ENCODE results near the gene HOXB4. TPM values are rescaled to one million over a fixed set of nuclear protein-coding genes. Genes with fewer than 3 reads are reported as not detected.

HOXB4 gene
- total and polyA plus RNA-seq, 12 donors, result 1.7 to 9.8 (median 3.4) TPM

GRCh38 chr17:48600244-48601098, 22.3 kb upstream of the HOXB4 start:
- DNase-seq, result no peak
- Histone ChIP-seq H3K27me3 (no peaks in the 10 kb centered on the region), H3K9me3 (replicated peaks in 1 of 3) (no peaks in the 10 kb centered on the region), H3K27ac (no peak overlapping the region), H3K4me1 (replicated peaks in 1 of 2) (peaks cover 0 to 30% of the 10 kb centered on the region in 2 donors), H3K4me3 (no peak overlapping the region), H3K36me3 (replicated peaks in 1 of 2) (peaks cover 0 to 8% of the 10 kb centered on the region in 2 donors)
- TF ChIP-seq CTCF (IDR thresholded peaks at IDR 0.05) (no peak), POLR2A (IDR thresholded peaks at IDR 0.05) (no peak)
- intact Hi-C loops (cut with DNase I), result no loop called here
- 84 to 90% (median 87%) methylated on average over 17 of the region's 17 CpGs for WGBS, 4 donors

- no peak overlapping the region for H3K4me3 ChIP-seq
- no peak overlapping the region for H3K27ac ChIP-seq
- peaks cover 0 to 13% of the 10 kb centered on the region in 2 donors for H3K36me3 ChIP-seq (replicated peaks in 1 of 2)
- 78 to 94% (median 89%) methylated on average over 5 of the region's 5 CpGs for WGBS, 4 donors
- H3K27me3 ChIP-seq, result no peaks in the 10 kb centered on the region
- intact Hi-C loops (cut with DNase I), result loop anchor here (5.0 to 10.0 kb wide), 2 partner anchors 255 to 262 kb away; no protein-coding TSS in a partner anchor
- peaks cover 0 to 33% of the 10 kb centered on the region in 2 donors for H3K4me1 ChIP-seq (replicated peaks in 1 of 2)
- TF ChIP-seq CTCF (IDR thresholded peaks at IDR 0.05) (no peak), POLR2A (IDR thresholded peaks at IDR 0.05) (no peak)
- DNase-seq, result no peak
- no peaks in the 10 kb centered on the region for H3K9me3 ChIP-seq (replicated peaks in 1 of 3)
These were observed 21.2 kb upstream of the HOXB4 start for GRCh38 chr17:48599354-48599753.

GRCh38 chr17:48598736-48599135, 20.6 kb upstream of the HOXB4 start:
- Histone ChIP-seq H3K4me3 (no peak overlapping the region), H3K36me3 (replicated peaks in 1 of 2) (peaks cover 0 to 13% of the 10 kb centered on the region in 2 donors), H3K27ac (peak overlapping the region in 1 of 5 donors; percentile 84), H3K9me3 (replicated peaks in 1 of 3) (no peaks in the 10 kb centered on the region), H3K27me3 (no peaks in the 10 kb centered on the region), H3K4me1 (replicated peaks in 1 of 2) (peaks cover 0 to 38% of the 10 kb centered on the region in 2 donors)
- TF ChIP-seq POLR2A (IDR thresholded peaks at IDR 0.05), result no peak
- TF ChIP-seq CTCF (IDR thresholded peaks at IDR 0.05), result no peak
- WGBS, 4 donors, result 43 to 60% (median 53%) methylated on average over 4 to 7 of the region's 7 CpGs
- intact Hi-C loops (cut with DNase I), result loop anchor here (5.0 to 10.0 kb wide), 2 partner anchors 254 to 261 kb away; no protein-coding TSS in a partner anchor
- DNase-seq, result no peak

GRCh38 chr17:48597778-48598631, 19.9 kb upstream of the HOXB4 start:
- peak overlapping the region in 3 of 4 donors; percentile 48 to 72 (median 50) for H3K4me3 ChIP-seq
- DNase-seq, result peak; percentile 63 to 90 (median 76)
- H3K27ac ChIP-seq, result peak overlapping the region in 4 of 5 donors; percentile 11 to 87 (median 80)
- 2 to 15% (median 2%) methylated on average over 28 to 68 of the region's 68 CpGs for WGBS, 4 donors
- no peaks in the 10 kb centered on the region for H3K27me3 ChIP-seq
- H3K36me3 ChIP-seq (replicated peaks in 1 of 2), result peaks cover 0 to 13% of the 10 kb centered on the region in 2 donors
- H3K4me1 ChIP-seq (replicated peaks in 1 of 2), result peaks cover 0 to 40% of the 10 kb centered on the region in 2 donors
- intact Hi-C loops (cut with DNase I), result loop anchor here (5.0 to 10.0 kb wide), 2 partner anchors 253 to 261 kb away; no protein-coding TSS in a partner anchor
- TF ChIP-seq POLR2A (IDR thresholded peaks at IDR 0.05), result peak; percentile 37 to 73
- no peak for TF ChIP-seq CTCF (IDR thresholded peaks at IDR 0.05)
- H3K9me3 ChIP-seq (replicated peaks in 1 of 3), result no peaks in the 10 kb centered on the region

Data from adrenal gland (tissue), 12 donors.